T-helper 2 cell treated with Interferon-gamma antibody and Interleukin-4, amounts not matched to agents 100 ng/mL and 5 ng/mL, for 36 hours (primary cell): Measurements from ENCODE around the gene SAMD4A. TPM values are rescaled to one million over a fixed set of nuclear protein-coding genes. Genes with fewer than 3 reads are reported as not detected.

Experiments used
- total RNA-seq: library from RNA; stranded (reverse); gene quantifications from 2 replicates; pipeline ENCODE4 v1.2.3, GENCODE V29; 2022

Gene SAMD4A
- total RNA-seq, 1 donor from 2014 or later = 0.59 TPM

Other genes starting within 250 kb of the SAMD4A start
- 66.2 and 71.1 TPM in 2 replicates for gene CDKN3, start 170.1 kb upstream of the SAMD4A start, total RNA-seq
- 79.1 and 84.2 TPM in 2 replicates for gene CNIH1, start 125.8 kb upstream of the SAMD4A start, total RNA-seq
- 38.0 and 39.3 TPM in 2 replicates for gene GMFB, start 78.1 kb upstream of the SAMD4A start, total RNA-seq
- 10.8 and 11.0 TPM in 2 replicates for gene CGRRF1, start 57.2 kb upstream of the SAMD4A start, total RNA-seq